ENCODE measurements around the gene TBCA.

Gene TBCA

GRCh38 chr5:77775790-77776553 is at the start of gene TBCA:
Gene TBCA (minus strand): TSS chr5:77776339. CDS start chr5:77776257, 82 bp downstream.
- DNase-seq: peak; percentile 18

GRCh38 chr5:77824981-77825380 is 48.8 kb upstream of the TBCA start:
- DNase-seq: no peak

- DNase-seq: no peak
These were observed 40.5 kb upstream of the TBCA start for GRCh38 chr5:77816686-77817085.

- no peak for DNase-seq
These were observed 36.9 kb upstream of the TBCA start for GRCh38 chr5:77812926-77813589.

- DNase-seq: no peak
These were observed 30.2 kb upstream of the TBCA start for GRCh38 chr5:77806213-77806843.

- DNase-seq: no peak
These were observed 22.3 kb upstream of the TBCA start for GRCh38 chr5:77798456-77798855.

- no peak for DNase-seq
These were observed 21.0 kb upstream of the TBCA start for GRCh38 chr5:77797136-77797535.

GRCh38 chr5:77795846-77796245 is 19.7 kb upstream of the TBCA start:
- DNase-seq: no peak

- no peak for DNase-seq
These were observed 19.1 kb upstream of the TBCA start for GRCh38 chr5:77795268-77795667.

GRCh38 chr5:77791926-77792325 is 15.8 kb upstream of the TBCA start:
- DNase-seq: no peak

- no peak for DNase-seq
These were observed 15.2 kb upstream of the TBCA start for GRCh38 chr5:77791356-77791755.

GRCh38 chr5:77785229-77785628 is 9.1 kb upstream of the TBCA start:
- no peak for DNase-seq

GRCh38 chr5:77784735-77785134 is 8.6 kb upstream of the TBCA start:
- DNase-seq: no peak

GRCh38 chr5:77781076-77781475 is 4.9 kb upstream of the TBCA start:
- DNase-seq: no peak

- no peak for DNase-seq
These were observed 2.8 kb upstream of the TBCA start for GRCh38 chr5:77778881-77779438.

- DNase-seq: no peak
These were observed 2.3 kb upstream of the TBCA start for GRCh38 chr5:77778398-77778797.

- no peak for DNase-seq
These were observed 1.8 kb upstream of the TBCA start for GRCh38 chr5:77777911-77778310.

- DNase-seq: no peak
These were observed 1.2 kb upstream of the TBCA start for GRCh38 chr5:77777281-77777892.

- DNase-seq: no peak
These were observed 541 bp upstream of the TBCA start for GRCh38 chr5:77776554-77777206.

- DNase-seq: no peak
These were observed 954 bp downstream of the TBCA start for GRCh38 chr5:77774981-77775789.

- no peak for DNase-seq
These were observed 2.3 kb downstream of the TBCA start for GRCh38 chr5:77773734-77774280.

- DNase-seq: no peak
These were observed 3.4 kb downstream of the TBCA start for GRCh38 chr5:77772729-77773128.
